ENCODE results near the gene HS6ST3. TPM values are rescaled to one million over a fixed set of nuclear protein-coding genes. Genes with fewer than 3 reads are reported as not detected.

The HS6ST3 gene
- total and polyA plus RNA-seq, 2 of the 13 experiments (the other 11 are each of a cell fraction or from before 2014, with no cell fraction given): not detected

DNA sequence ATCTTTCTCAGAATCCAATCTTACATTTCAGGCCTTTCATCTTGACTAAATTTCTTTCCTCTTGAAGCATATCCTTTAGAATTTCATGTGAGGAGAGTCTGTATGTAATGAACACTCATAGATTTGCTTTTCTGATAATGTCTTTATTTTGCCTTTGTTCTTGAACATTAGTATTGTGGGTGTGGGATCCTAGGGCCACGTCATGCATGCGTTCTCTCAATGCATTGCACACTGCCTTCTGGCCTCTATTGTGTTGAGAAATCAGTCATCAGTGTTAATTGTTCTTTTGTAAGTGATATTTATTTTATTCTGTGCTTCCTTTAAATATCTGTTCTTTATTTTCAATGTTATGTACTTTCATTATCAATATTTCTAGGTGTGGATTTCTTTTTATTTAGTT is 539.4 kb downstream of the HS6ST3 start:
- DNase-seq (ENCODE audit: low spot score): no peak
- WGBS (ENCODE audit: low lambda C conversion rate): 23% methylated on average over 2 of the region's 2 CpGs
- Histone ChIP-seq H3K36me3 (replicated peaks in 1 of 2; ENCODE audit: control insufficient read depth in 1 of 2, insufficient read depth in 2 of 2, low read length in 2 of 2) (no peaks in the 10 kb centered on the region), H3K9ac (ENCODE audit: insufficient read depth, low read depth, low read length) (no peak overlapping the region), H3K4me2 (ENCODE audit: low read depth, low read length) (no peak overlapping the region), H4K20me1 (ENCODE audit: insufficient read depth, low read length) (no peaks in the 10 kb centered on the region), H2AFZ (ENCODE audit: low read length) (no peak overlapping the region), H3K9me3 (ENCODE audit: low read length) (no peaks in the 10 kb centered on the region), H3K27ac (ENCODE audit: extremely low read length, insufficient read depth, low read length) (no peak overlapping the region), H3K27me3 (ENCODE audit: control insufficient read depth in 1 of 2, insufficient read depth in 2 of 2, low read length in 2 of 2) (no peaks in the 10 kb centered on the region), H3K4me3 (replicated peaks in 1 of 3; ENCODE audit: insufficient read depth in 1 of 3, low read depth in 2 of 3, low read length in 3 of 3) (no peak overlapping the region), H3K79me2 (ENCODE audit: insufficient read depth, low read length) (no peaks in the 10 kb centered on the region), H3K4me1 (ENCODE audit: insufficient read depth, low read length) (no peaks in the 10 kb centered on the region)
- intact Hi-C loops (cut with micrococcal nuclease; ENCODE audit: unreplicated experiment) (no loop called here), in situ Hi-C loops (cut with HindIII; ENCODE audit: extremely low pct_ligation_motif_present, low pct_unique_long_range_greater_than_20kb) (no loop called here)
- ATAC-seq: no peak
- BruUV-seq (replicated peaks): no TSS peak
- FAIRE-seq: no peak
- ChIA-PET POLR2A (no interaction called here), CTCF (ENCODE audit: low intra/inter-chr PET ratio, low total read pairs) (no interaction called here)
- no peak for TF ChIP-seq ZNF572 (CRISPR knock-in tag; IDR thresholded peaks at IDR 0.05)
- no peak for TF ChIP-seq PAF1 (CRISPR knock-in tag; IDR thresholded peaks at IDR 0.05)
- TF ChIP-seq PLRG1 (conservative IDR thresholded peaks at IDR 0.05): no peak
- TF ChIP-seq, protein P1, sequence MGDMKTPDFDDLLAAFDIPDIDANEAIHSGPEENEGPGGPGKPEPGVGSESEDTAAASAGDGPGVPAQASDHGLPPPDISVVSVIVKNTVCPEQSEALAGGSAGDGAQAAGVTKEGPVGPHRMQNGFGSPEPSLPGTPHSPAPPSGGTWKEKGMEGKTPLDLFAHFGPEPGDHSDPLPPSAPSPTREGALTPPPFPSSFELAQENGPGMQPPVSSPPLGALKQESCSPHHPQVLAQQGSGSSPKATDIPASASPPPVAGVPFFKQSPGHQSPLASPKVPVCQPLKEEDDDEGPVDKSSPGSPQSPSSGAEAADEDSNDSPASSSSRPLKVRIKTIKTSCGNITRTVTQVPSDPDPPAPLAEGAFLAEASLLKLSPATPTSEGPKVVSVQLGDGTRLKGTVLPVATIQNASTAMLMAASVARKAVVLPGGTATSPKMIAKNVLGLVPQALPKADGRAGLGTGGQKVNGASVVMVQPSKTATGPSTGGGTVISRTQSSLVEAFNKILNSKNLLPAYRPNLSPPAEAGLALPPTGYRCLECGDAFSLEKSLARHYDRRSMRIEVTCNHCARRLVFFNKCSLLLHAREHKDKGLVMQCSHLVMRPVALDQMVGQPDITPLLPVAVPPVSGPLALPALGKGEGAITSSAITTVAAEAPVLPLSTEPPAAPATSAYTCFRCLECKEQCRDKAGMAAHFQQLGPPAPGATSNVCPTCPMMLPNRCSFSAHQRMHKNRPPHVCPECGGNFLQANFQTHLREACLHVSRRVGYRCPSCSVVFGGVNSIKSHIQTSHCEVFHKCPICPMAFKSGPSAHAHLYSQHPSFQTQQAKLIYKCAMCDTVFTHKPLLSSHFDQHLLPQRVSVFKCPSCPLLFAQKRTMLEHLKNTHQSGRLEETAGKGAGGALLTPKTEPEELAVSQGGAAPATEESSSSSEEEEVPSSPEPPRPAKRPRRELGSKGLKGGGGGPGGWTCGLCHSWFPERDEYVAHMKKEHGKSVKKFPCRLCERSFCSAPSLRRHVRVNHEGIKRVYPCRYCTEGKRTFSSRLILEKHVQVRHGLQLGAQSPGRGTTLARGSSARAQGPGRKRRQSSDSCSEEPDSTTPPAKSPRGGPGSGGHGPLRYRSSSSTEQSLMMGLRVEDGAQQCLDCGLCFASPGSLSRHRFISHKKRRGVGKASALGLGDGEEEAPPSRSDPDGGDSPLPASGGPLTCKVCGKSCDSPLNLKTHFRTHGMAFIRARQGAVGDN (CRISPR knock-in tag; IDR thresholded peaks at IDR 0.05): no peak
- no peak for TF ChIP-seq PAWR (CRISPR knock-in tag; IDR thresholded peaks at IDR 0.05; ENCODE audit: borderline replicate concordance)
- TF ChIP-seq SMARCC2 (IDR thresholded peaks at IDR 0.05): no peak
- no peak for TF ChIP-seq NKX3-1 (CRISPR knock-in tag; IDR thresholded peaks at IDR 0.05)
- no peak for TF ChIP-seq ZNF30 (CRISPR knock-in tag; IDR thresholded peaks at IDR 0.05)
- TF ChIP-seq ZNF24 (IDR thresholded peaks at IDR 0.05): no peak
